22Rv1 (cell line): ENCODE data around the gene TENT5A.

Source experiments
- ZFX ChIP-seq: fragments of 450-650 bp; IDR thresholded peaks from 2 replicates; pipeline ENCODE4 v1.6.1; 2017; ENCODE audit warnings: antibody characterized with exemption, borderline replicate concordance
- TF ChIP-seq, protein P1 (sequence below): fragments of 450-650 bp; IDR thresholded peaks from 2 replicates; pipeline ENCODE4 v1.5.1; 2017; ENCODE audit warnings: mild to moderate bottlenecking

DNA sequence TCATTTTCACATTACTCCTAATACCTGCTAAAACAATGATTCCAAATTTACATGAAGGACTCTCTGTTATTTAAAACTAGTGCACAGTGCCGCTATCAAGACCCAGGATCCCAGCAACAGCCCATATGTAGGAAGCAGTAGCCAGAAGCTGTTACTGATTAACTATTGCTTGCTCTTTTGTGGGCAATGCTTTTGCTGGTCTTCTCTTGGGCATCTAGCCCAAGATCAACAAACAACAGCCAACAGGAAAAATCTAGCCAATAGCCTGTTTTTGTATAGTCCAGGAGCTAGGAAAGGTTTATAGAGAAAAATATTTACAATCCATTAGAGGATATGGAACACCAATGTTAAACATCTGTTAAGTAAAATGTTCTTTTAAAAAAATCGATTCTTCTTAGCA lies 22.1 kb upstream of the TENT5A start:
- TF ChIP-seq, protein P1, sequence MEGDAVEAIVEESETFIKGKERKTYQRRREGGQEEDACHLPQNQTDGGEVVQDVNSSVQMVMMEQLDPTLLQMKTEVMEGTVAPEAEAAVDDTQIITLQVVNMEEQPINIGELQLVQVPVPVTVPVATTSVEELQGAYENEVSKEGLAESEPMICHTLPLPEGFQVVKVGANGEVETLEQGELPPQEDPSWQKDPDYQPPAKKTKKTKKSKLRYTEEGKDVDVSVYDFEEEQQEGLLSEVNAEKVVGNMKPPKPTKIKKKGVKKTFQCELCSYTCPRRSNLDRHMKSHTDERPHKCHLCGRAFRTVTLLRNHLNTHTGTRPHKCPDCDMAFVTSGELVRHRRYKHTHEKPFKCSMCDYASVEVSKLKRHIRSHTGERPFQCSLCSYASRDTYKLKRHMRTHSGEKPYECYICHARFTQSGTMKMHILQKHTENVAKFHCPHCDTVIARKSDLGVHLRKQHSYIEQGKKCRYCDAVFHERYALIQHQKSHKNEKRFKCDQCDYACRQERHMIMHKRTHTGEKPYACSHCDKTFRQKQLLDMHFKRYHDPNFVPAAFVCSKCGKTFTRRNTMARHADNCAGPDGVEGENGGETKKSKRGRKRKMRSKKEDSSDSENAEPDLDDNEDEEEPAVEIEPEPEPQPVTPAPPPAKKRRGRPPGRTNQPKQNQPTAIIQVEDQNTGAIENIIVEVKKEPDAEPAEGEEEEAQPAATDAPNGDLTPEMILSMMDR, result no peak
- no peak for TF ChIP-seq ZFX
